Measurements from ENCODE around the gene SATB1.

The SATB1 gene

GRCh38 chr3:18425641-18426257 is 610 bp upstream of the SATB1 start (continued):
- TF ChIP-seq ZNF645 (tag by site-specific recombination; IDR thresholded peaks at IDR 0.05) (no peak), ZNF530 (tag by site-specific recombination; IDR thresholded peaks at IDR 0.05; ENCODE audit: low read depth) (no peak), ZNF140 (tag by site-specific recombination; IDR thresholded peaks at IDR 0.05) (no peak), GLIS1 (tag by site-specific recombination; IDR thresholded peaks at IDR 0.05) (peak; percentile 32), ZNF19 (tag by site-specific recombination; IDR thresholded peaks at IDR 0.05; ENCODE audit: low read depth) (no peak), ZNF416 (tag by site-specific recombination; IDR thresholded peaks at IDR 0.05) (no peak), ZNF76 (tag by site-specific recombination; IDR thresholded peaks at IDR 0.05; ENCODE audit: borderline replicate concordance, low read depth) (no peak), ZNF521 (tag by site-specific recombination; IDR thresholded peaks at IDR 0.05) (no peak), ZNF670 (tag by site-specific recombination; IDR thresholded peaks at IDR 0.05; ENCODE audit: low read depth) (no peak), ZNF169 (tag by site-specific recombination; IDR thresholded peaks at IDR 0.05) (no peak), ZNF404 (tag by site-specific recombination; IDR thresholded peaks at IDR 0.05) (no peak)
- TF ChIP-seq, protein P1, sequence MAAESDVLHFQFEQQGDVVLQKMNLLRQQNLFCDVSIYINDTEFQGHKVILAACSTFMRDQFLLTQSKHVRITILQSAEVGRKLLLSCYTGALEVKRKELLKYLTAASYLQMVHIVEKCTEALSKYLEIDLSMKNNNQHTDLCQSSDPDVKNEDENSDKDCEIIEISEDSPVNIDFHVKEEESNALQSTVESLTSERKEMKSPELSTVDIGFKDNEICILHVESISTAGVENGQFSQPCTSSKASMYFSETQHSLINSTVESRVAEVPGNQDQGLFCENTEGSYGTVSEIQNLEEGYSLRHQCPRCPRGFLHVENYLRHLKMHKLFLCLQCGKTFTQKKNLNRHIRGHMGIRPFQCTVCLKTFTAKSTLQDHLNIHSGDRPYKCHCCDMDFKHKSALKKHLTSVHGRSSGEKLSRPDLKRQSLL (tag by site-specific recombination; IDR thresholded peaks at IDR 0.05), result no peak
- TF ChIP-seq, protein P2, sequence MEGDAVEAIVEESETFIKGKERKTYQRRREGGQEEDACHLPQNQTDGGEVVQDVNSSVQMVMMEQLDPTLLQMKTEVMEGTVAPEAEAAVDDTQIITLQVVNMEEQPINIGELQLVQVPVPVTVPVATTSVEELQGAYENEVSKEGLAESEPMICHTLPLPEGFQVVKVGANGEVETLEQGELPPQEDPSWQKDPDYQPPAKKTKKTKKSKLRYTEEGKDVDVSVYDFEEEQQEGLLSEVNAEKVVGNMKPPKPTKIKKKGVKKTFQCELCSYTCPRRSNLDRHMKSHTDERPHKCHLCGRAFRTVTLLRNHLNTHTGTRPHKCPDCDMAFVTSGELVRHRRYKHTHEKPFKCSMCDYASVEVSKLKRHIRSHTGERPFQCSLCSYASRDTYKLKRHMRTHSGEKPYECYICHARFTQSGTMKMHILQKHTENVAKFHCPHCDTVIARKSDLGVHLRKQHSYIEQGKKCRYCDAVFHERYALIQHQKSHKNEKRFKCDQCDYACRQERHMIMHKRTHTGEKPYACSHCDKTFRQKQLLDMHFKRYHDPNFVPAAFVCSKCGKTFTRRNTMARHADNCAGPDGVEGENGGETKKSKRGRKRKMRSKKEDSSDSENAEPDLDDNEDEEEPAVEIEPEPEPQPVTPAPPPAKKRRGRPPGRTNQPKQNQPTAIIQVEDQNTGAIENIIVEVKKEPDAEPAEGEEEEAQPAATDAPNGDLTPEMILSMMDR (tag by site-specific recombination; IDR thresholded peaks at IDR 0.05), result peak; percentile 35; the same call in 1 of the 2 replicates

- ChIA-PET POLR2A (no interaction called here), CTCF (no interaction called here)
- Histone ChIP-seq H3K4me1 (ENCODE audit: control insufficient read depth, insufficient read depth, low read length) (peaks cover 14% of the 10 kb centered on the region), H3K9me3 (ENCODE audit: control insufficient read depth, insufficient read depth, low read depth, low read length) (no peaks in the 10 kb centered on the region), H3K4me3 (ENCODE audit: low read depth, low read length) (peak overlapping the region; percentile 72), H3K36me3 (ENCODE audit: control insufficient read depth in 2 of 2, insufficient read depth in 1 of 2, low read length in 2 of 2) (no peaks in the 10 kb centered on the region), H3K27ac (ENCODE audit: extremely low read depth, low read depth, low read length) (peak overlapping the region; percentile 91)
- TF ChIP-seq, protein P1 (tag by site-specific recombination; IDR thresholded peaks at IDR 0.05), result no peak
- TF ChIP-seq ZNF16 (tag by site-specific recombination; IDR thresholded peaks at IDR 0.05; ENCODE audit: low read depth), result no peak
- no peak for TF ChIP-seq ZNF423 (tag by site-specific recombination; IDR thresholded peaks at IDR 0.05)
- no peak for TF ChIP-seq ZNF404 (tag by site-specific recombination; IDR thresholded peaks at IDR 0.05)
- no peak for TF ChIP-seq WT1 (tag by site-specific recombination; IDR thresholded peaks at IDR 0.05)
- no peak for TF ChIP-seq OSR2 (tag by site-specific recombination; IDR thresholded peaks at IDR 0.05)
- peak; percentile 80 for TF ChIP-seq ZNF335 (tag by site-specific recombination; conservative IDR thresholded peaks at IDR 0.05)
- TF ChIP-seq PATZ1 (tag by site-specific recombination; IDR thresholded peaks at IDR 0.05), result no peak; the same call in 1 of the 2 replicates
- no peak for TF ChIP-seq AEBP2 (tag by site-specific recombination; IDR thresholded peaks at IDR 0.05; ENCODE audit: borderline replicate concordance)
- TF ChIP-seq, protein P3, sequence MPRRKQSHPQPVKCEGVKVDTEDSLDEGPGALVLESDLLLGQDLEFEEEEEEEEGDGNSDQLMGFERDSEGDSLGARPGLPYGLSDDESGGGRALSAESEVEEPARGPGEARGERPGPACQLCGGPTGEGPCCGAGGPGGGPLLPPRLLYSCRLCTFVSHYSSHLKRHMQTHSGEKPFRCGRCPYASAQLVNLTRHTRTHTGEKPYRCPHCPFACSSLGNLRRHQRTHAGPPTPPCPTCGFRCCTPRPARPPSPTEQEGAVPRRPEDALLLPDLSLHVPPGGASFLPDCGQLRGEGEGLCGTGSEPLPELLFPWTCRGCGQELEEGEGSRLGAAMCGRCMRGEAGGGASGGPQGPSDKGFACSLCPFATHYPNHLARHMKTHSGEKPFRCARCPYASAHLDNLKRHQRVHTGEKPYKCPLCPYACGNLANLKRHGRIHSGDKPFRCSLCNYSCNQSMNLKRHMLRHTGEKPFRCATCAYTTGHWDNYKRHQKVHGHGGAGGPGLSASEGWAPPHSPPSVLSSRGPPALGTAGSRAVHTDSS (tag by site-specific recombination; IDR thresholded peaks at IDR 0.05), result peak; percentile 40; the same call in 1 of the 2 replicates
- TF ChIP-seq ZNF747 (tag by site-specific recombination; IDR thresholded peaks at IDR 0.05), result no peak
- TF ChIP-seq EGR2 (tag by site-specific recombination; IDR thresholded peaks at IDR 0.05; ENCODE audit: low read depth), result peak; percentile 43; the same call in 1 of the 2 replicates
- TF ChIP-seq ZNF473 (tag by site-specific recombination; IDR thresholded peaks at IDR 0.05), result no peak
- TF ChIP-seq ZNF341 (tag by site-specific recombination; IDR thresholded peaks at IDR 0.05; ENCODE audit: low read depth), result peak; percentile 47; the same call in 1 of the 2 replicates
- peak; percentile 78 for TF ChIP-seq GLIS2 (tag by site-specific recombination; IDR thresholded peaks at IDR 0.05)
Observed at GRCh38 chr3:18424213-18424728, 868 bp downstream of the SATB1 start.
